ENCODE results near the gene CYRIA. TPM values are rescaled to one million over a fixed set of nuclear protein-coding genes. Genes with fewer than 3 reads are reported as not detected.

Gene CYRIA
- total RNA-seq, 2 donors from 2014 or later, result 4.4 to 5.3 TPM

- no peak for ATAC-seq
- H3K27me3 ChIP-seq, result no peaks in the 10 kb centered on the region
- no peak for DNase-seq
- H3K4me3 ChIP-seq, result no peak overlapping the region
- WGBS, 2 donors, result 85 to 88% methylated on average over 6 of the region's 6 CpGs
- H3K9me3 ChIP-seq, result no peaks in the 10 kb centered on the region
- peaks cover 13% of the 10 kb centered on the region for H3K4me1 ChIP-seq
- peak overlapping the region in 1 of 4 donors; percentile 59 for H3K27ac ChIP-seq
- intact Hi-C loops (cut with DNase I), result no loop called here
- H3K36me3 ChIP-seq (replicated peaks in 1 of 2; ENCODE audit: insufficient read depth in 1 of 2, low read depth in 2 of 2), result no peaks in the 10 kb centered on the region
- TF ChIP-seq POLR2A (IDR thresholded peaks at IDR 0.05), result no peak
- no peak for TF ChIP-seq CTCF (IDR thresholded peaks at IDR 0.05)
These were observed 42.6 kb downstream of the CYRIA start for GRCh38 chr2:16623031-16623430.

- intact Hi-C loops (cut with DNase I), result no loop called here
- peaks cover 18% of the 10 kb centered on the region for H3K4me1 ChIP-seq
These were observed 43.1 kb downstream of the CYRIA start for GRCh38 chr2:16622399-16622968.

GRCh38 chr2:16621316-16621715 is 44.3 kb downstream of the CYRIA start:
- H3K27me3 ChIP-seq, result no peaks in the 10 kb centered on the region
- WGBS, 2 donors, result 82 to 84% methylated on average over 4 of the region's 4 CpGs
- H3K9me3 ChIP-seq, result no peaks in the 10 kb centered on the region
- peaks cover 27% of the 10 kb centered on the region for H3K4me1 ChIP-seq
- TF ChIP-seq POLR2A (IDR thresholded peaks at IDR 0.05) (no peak), CTCF (IDR thresholded peaks at IDR 0.05) (no peak)
- H3K27ac ChIP-seq, result no peak overlapping the region
- H3K36me3 ChIP-seq (replicated peaks in 1 of 2; ENCODE audit: insufficient read depth in 1 of 2, low read depth in 2 of 2), result no peaks in the 10 kb centered on the region
- intact Hi-C loops (cut with DNase I), result no loop called here
- ATAC-seq, result no peak
- no peak overlapping the region for H3K4me3 ChIP-seq
- DNase-seq, result no peak

More at GRCh38 chr2:16622399-16622968, 43.1 kb downstream of the CYRIA start:
- no peak for DNase-seq
- ATAC-seq, result no peak
- H3K9me3 ChIP-seq, result no peaks in the 10 kb centered on the region
- H3K27ac ChIP-seq, result peak overlapping the region in 1 of 4 donors; percentile 59
- no peaks in the 10 kb centered on the region for H3K36me3 ChIP-seq (replicated peaks in 1 of 2; ENCODE audit: insufficient read depth in 1 of 2, low read depth in 2 of 2)
- no peak overlapping the region for H3K4me3 ChIP-seq
- TF ChIP-seq CTCF (IDR thresholded peaks at IDR 0.05) (no peak), POLR2A (IDR thresholded peaks at IDR 0.05) (no peak)
- no peaks in the 10 kb centered on the region for H3K27me3 ChIP-seq
- 62% methylated on average over 4 of the region's 4 CpGs for WGBS, 2 donors

- 77 to 87% methylated on average over 2 of the region's 2 CpGs for WGBS, 2 donors
- Histone ChIP-seq H3K4me1 (peaks cover 25% of the 10 kb centered on the region), H3K36me3 (replicated peaks in 1 of 2; ENCODE audit: insufficient read depth in 1 of 2, low read depth in 2 of 2) (no peaks in the 10 kb centered on the region), H3K27ac (no peak overlapping the region), H3K9me3 (no peaks in the 10 kb centered on the region), H3K27me3 (no peaks in the 10 kb centered on the region), H3K4me3 (no peak overlapping the region)
- DNase-seq, result no peak
- intact Hi-C loops (cut with DNase I), result no loop called here
- no peak for ATAC-seq
- TF ChIP-seq CTCF (IDR thresholded peaks at IDR 0.05), result no peak
- TF ChIP-seq POLR2A (IDR thresholded peaks at IDR 0.05), result no peak
These were observed 45.0 kb downstream of the CYRIA start for GRCh38 chr2:16620590-16620989.

- Histone ChIP-seq H3K4me3 (no peak overlapping the region), H3K36me3 (replicated peaks in 1 of 2; ENCODE audit: insufficient read depth in 1 of 2, low read depth in 2 of 2) (no peaks in the 10 kb centered on the region), H3K9me3 (no peaks in the 10 kb centered on the region), H3K27ac (no peak overlapping the region), H3K27me3 (no peaks in the 10 kb centered on the region), H3K4me1 (peaks cover 16% of the 10 kb centered on the region)
- ATAC-seq (no peak), DNase-seq (no peak)
- 83 to 87% methylated on average over 5 of the region's 5 CpGs for WGBS, 2 donors
- TF ChIP-seq POLR2A (IDR thresholded peaks at IDR 0.05), result no peak
- intact Hi-C loops (cut with DNase I), result no loop called here
These were observed 45.9 kb downstream of the CYRIA start for GRCh38 chr2:16619576-16620245.

Measured in body of pancreas (tissue), 4 donors.